Esophagus mucosa (tissue), 1 donor: ENCODE measurements around the gene ZPBP2. TPM values are rescaled to one million over a fixed set of nuclear protein-coding genes. Genes with fewer than 3 reads are reported as not detected.
"Not testable (repeated sequence)": the region's sequence is repeated elsewhere in the genome, so short reads cannot be mapped to it uniquely, and the experiment has no call there.

Source experiments
- ATAC-seq: fragments of 200-7000 bp; cut with Tn5 transposase; one replicate; pipeline ENCODE4 v1.9.1; 2020
- total RNA-seq: library from RNA; stranded (reverse); gene quantifications from one replicate; pipeline ENCODE4 v1.2.4, GENCODE V29; 2023
- donor health status: DM: yes; HTN: yes; CAD: no.

ZPBP2 gene
- total RNA-seq: not detected

GRCh38 chr17:39867880-39868553 lies at the start of gene ZPBP2:
Gene ZPBP2 (plus strand): TSS chr17:39868202. CDS start chr17:39868355, 153 bp downstream.
- ATAC-seq: peak; percentile 33

GRCh38 chr17:39818358-39819000 lies 49.5 kb upstream of the ZPBP2 start:
- no peak for ATAC-seq

- ATAC-seq: no peak
Observed at GRCh38 chr17:39820541-39820940, 47.5 kb upstream of the ZPBP2 start.

- ATAC-seq: no peak
Observed at GRCh38 chr17:39820987-39821386, 47.0 kb upstream of the ZPBP2 start.

- ATAC-seq: no peak
Observed at GRCh38 chr17:39822051-39822451, 46.0 kb upstream of the ZPBP2 start.

- no peak for ATAC-seq
Observed at GRCh38 chr17:39823407-39824054, 44.5 kb upstream of the ZPBP2 start.

GRCh38 chr17:39826334-39826733 lies 41.7 kb upstream of the ZPBP2 start:
- no peak for ATAC-seq

GRCh38 chr17:39828443-39828842 lies 39.6 kb upstream of the ZPBP2 start:
- ATAC-seq: peak; percentile 28

- ATAC-seq: no peak
Observed at GRCh38 chr17:39831588-39831987, 36.4 kb upstream of the ZPBP2 start.

GRCh38 chr17:39834017-39834416 lies 34.0 kb upstream of the ZPBP2 start:
- no peak for ATAC-seq

- ATAC-seq: no peak
Observed at GRCh38 chr17:39835038-39835786, 32.8 kb upstream of the ZPBP2 start.

GRCh38 chr17:39836117-39836516 lies 31.9 kb upstream of the ZPBP2 start:
- no peak for ATAC-seq

- ATAC-seq: no peak
Observed at GRCh38 chr17:39838057-39838456, 29.9 kb upstream of the ZPBP2 start.

GRCh38 chr17:39838784-39839183 lies 29.2 kb upstream of the ZPBP2 start:
- no peak for ATAC-seq

GRCh38 chr17:39841134-39841683 lies 26.8 kb upstream of the ZPBP2 start:
- ATAC-seq: no peak

- ATAC-seq: no peak
Observed at GRCh38 chr17:39845052-39845846, 22.8 kb upstream of the ZPBP2 start.

GRCh38 chr17:39846205-39846604 lies 21.8 kb upstream of the ZPBP2 start:
- ATAC-seq: no peak

- no peak for ATAC-seq
Observed at GRCh38 chr17:39848600-39848999, 19.4 kb upstream of the ZPBP2 start.

GRCh38 chr17:39850186-39850585 lies 17.8 kb upstream of the ZPBP2 start:
- ATAC-seq: not testable (repeated sequence)

- no peak for ATAC-seq
Observed at GRCh38 chr17:39852239-39852638, 15.8 kb upstream of the ZPBP2 start.

- no peak for ATAC-seq
Observed at GRCh38 chr17:39854909-39855308, 13.1 kb upstream of the ZPBP2 start.
